ENCODE results near the gene CACUL1. TPM values are rescaled to one million over a fixed set of nuclear protein-coding genes. Genes with fewer than 3 reads are reported as not detected.

CACUL1 gene
- total and polyA plus RNA-seq, 10 donors: 4.3 to 56.7 (median 34.9) TPM

- H3K9me3 ChIP-seq: peaks cover 0 to 18% (median 5%) of the 10 kb centered on the region in 8 donors
- no peaks in the 10 kb centered on the region for H3K36me3 ChIP-seq
- H3K4me1 ChIP-seq: no peaks in the 10 kb centered on the region
- 77 to 83% (median 80%) methylated on average over 4 of the region's 4 CpGs for WGBS, 5 donors
- intact Hi-C loops (cut with DNase I; ENCODE audit: low total_unique reads): no loop called here
- H3K4me3 ChIP-seq: no peak overlapping the region
- DNase-seq: no peak
- peaks cover 0 to 8% (median 0%) of the 10 kb centered on the region in 7 donors for H3K27me3 ChIP-seq (replicated peaks in 1 of 7)
- no peak for TF ChIP-seq CTCF (IDR thresholded peaks at IDR 0.05 in 8 of 11, conservative IDR thresholded peaks at IDR 0.05 in 3 of 11)
- no peak for TF ChIP-seq POLR2A (IDR thresholded peaks at IDR 0.05)
- TF ChIP-seq POLR2AphosphoS5 (IDR thresholded peaks at IDR 0.05): no peak
- no peak overlapping the region for H3K27ac ChIP-seq
Measured at GRCh38 chr10:118635674-118636402, 118.9 kb downstream of the CACUL1 start.

GRCh38 chr10:118633786-118634185, 121.0 kb downstream of the CACUL1 start:
- no peak for DNase-seq
- Histone ChIP-seq H3K27ac (no peak overlapping the region), H3K4me1 (no peaks in the 10 kb centered on the region), H3K4me3 (no peak overlapping the region), H3K36me3 (no peaks in the 10 kb centered on the region), H3K27me3 (replicated peaks in 1 of 7) (peaks cover 0 to 11% (median 0%) of the 10 kb centered on the region in 7 donors), H3K9me3 (no peaks in the 10 kb centered on the region)
- 65 to 75% (median 71%) methylated on average over 7 of the region's 7 CpGs for WGBS, 5 donors
- intact Hi-C loops (cut with DNase I; ENCODE audit: low total_unique reads): no loop called here
- no peak for TF ChIP-seq POLR2A (IDR thresholded peaks at IDR 0.05)
- no peak for TF ChIP-seq CTCF (IDR thresholded peaks at IDR 0.05 in 8 of 11, conservative IDR thresholded peaks at IDR 0.05 in 3 of 11)
- TF ChIP-seq POLR2AphosphoS5 (IDR thresholded peaks at IDR 0.05): no peak

- DNase-seq: no peak
- no peaks in the 10 kb centered on the region for H3K9me3 ChIP-seq
- no peaks in the 10 kb centered on the region for H3K36me3 ChIP-seq
- no peaks in the 10 kb centered on the region for H3K4me1 ChIP-seq
- peak overlapping the region in 3 of 8 donors; percentile 10 to 44 (median 24) for H3K27ac ChIP-seq
- H3K27me3 ChIP-seq (replicated peaks in 1 of 7): peaks cover 0 to 43% (median 0%) of the 10 kb centered on the region in 7 donors
- 63 to 81% (median 76%) methylated on average over 3 of the region's 3 CpGs for WGBS, 5 donors
- no peak for TF ChIP-seq CTCF (IDR thresholded peaks at IDR 0.05 in 8 of 11, conservative IDR thresholded peaks at IDR 0.05 in 3 of 11)
- TF ChIP-seq POLR2AphosphoS5 (IDR thresholded peaks at IDR 0.05): no peak
- TF ChIP-seq POLR2A (IDR thresholded peaks at IDR 0.05): no peak
- H3K4me3 ChIP-seq: no peak overlapping the region
- intact Hi-C loops (cut with DNase I; ENCODE audit: low total_unique reads): no loop called here
Measured at GRCh38 chr10:118629211-118629610, 125.6 kb downstream of the CACUL1 start.

- H3K27me3 ChIP-seq (replicated peaks in 1 of 7): peaks cover 0 to 43% (median 0%) of the 10 kb centered on the region in 7 donors
- H3K27ac ChIP-seq: peak overlapping the region in 1 of 8 donors; percentile 18
- TF ChIP-seq POLR2A (IDR thresholded peaks at IDR 0.05) (no peak), POLR2AphosphoS5 (IDR thresholded peaks at IDR 0.05) (no peak), CTCF (IDR thresholded peaks at IDR 0.05 in 8 of 11, conservative IDR thresholded peaks at IDR 0.05 in 3 of 11) (no peak)
- no peaks in the 10 kb centered on the region for H3K4me1 ChIP-seq
- H3K4me3 ChIP-seq: no peak overlapping the region
- DNase-seq: no peak
- H3K9me3 ChIP-seq: no peaks in the 10 kb centered on the region
- no peaks in the 10 kb centered on the region for H3K36me3 ChIP-seq
- intact Hi-C loops (cut with DNase I; ENCODE audit: low total_unique reads): no loop called here
Measured at GRCh38 chr10:118628397-118628796, 126.4 kb downstream of the CACUL1 start.
